22Rv1 (cell line): ENCODE data around the gene PLAA.

Experiments used
- ZFX ChIP-seq: fragments of 450-650 bp; IDR thresholded peaks from 2 replicates; pipeline ENCODE4 v1.6.1; 2017; ENCODE audit warnings: antibody characterized with exemption, borderline replicate concordance
- TF ChIP-seq, protein P1 (sequence below): fragments of 450-650 bp; IDR thresholded peaks from 2 replicates; pipeline ENCODE4 v1.5.1; 2017; ENCODE audit warnings: mild to moderate bottlenecking

DNA sequence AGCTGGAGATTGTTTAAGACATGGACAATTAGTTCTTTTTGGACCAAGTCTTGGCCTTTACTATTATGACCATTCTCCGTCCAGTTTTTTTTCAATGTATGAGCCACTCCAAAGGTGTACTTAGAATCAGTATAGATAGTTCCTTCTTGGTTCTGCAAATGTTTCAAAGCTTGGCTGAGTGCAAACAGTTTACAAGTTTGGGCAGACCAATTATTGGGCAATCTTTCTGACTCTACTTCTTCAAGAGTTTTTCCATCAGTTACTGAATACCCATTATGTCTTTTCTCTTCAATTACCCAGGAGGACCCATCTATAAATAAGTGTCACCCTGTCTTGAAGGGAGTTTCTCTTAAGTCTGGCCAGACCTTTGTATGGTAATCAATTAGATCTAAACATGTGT is 24.7 kb upstream of the PLAA start:
- TF ChIP-seq, protein P1, sequence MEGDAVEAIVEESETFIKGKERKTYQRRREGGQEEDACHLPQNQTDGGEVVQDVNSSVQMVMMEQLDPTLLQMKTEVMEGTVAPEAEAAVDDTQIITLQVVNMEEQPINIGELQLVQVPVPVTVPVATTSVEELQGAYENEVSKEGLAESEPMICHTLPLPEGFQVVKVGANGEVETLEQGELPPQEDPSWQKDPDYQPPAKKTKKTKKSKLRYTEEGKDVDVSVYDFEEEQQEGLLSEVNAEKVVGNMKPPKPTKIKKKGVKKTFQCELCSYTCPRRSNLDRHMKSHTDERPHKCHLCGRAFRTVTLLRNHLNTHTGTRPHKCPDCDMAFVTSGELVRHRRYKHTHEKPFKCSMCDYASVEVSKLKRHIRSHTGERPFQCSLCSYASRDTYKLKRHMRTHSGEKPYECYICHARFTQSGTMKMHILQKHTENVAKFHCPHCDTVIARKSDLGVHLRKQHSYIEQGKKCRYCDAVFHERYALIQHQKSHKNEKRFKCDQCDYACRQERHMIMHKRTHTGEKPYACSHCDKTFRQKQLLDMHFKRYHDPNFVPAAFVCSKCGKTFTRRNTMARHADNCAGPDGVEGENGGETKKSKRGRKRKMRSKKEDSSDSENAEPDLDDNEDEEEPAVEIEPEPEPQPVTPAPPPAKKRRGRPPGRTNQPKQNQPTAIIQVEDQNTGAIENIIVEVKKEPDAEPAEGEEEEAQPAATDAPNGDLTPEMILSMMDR, result no peak
- TF ChIP-seq ZFX, result no peak
